ENCODE results near the gene ATP4A.

Gene ATP4A

GRCh38 chr19:35546532-35546931 is 16.9 kb downstream of the ATP4A start:
- DNase-seq (ENCODE audit: low read depth): no peak
- TF ChIP-seq CTCF (IDR thresholded peaks at IDR 0.05; ENCODE audit: insufficient read depth, low read depth, low read length, missing control alignments): no peak
- peak overlapping the region; percentile 75 for H3K4me3 ChIP-seq (ENCODE audit: low read length)

DNA sequence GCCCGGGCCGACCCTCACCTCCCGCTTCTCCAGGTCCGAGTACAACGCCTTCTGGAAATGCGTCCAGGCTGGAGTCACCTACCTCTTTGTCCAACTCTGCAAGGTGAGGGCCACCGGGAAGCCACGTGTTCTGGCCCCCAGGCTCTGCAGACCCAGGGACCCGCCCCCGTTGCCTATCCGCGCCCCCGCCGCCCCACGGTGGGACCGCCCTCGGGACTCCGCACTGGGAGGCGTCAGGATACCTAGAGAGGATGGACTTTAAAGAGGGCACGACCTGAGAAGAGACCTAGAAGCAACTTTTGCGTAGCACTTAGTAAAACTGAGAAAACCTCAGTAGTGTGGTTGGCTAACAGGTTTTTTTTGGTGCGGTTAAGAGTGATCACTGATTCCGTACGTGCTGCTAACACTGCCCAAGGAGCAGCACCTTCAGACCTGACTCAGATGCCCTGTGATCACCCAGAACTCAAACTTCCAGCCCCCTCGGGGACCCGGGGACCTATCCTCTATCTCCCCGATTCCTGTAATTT is 17.5 kb downstream of the ATP4A start:
- no peak for TF ChIP-seq CTCF (IDR thresholded peaks at IDR 0.05; ENCODE audit: insufficient read depth, low read depth, low read length, missing control alignments)
- peak; percentile 47 for DNase-seq (ENCODE audit: low read depth)
- peak overlapping the region; percentile 75 for H3K4me3 ChIP-seq (ENCODE audit: low read length)

DNA sequence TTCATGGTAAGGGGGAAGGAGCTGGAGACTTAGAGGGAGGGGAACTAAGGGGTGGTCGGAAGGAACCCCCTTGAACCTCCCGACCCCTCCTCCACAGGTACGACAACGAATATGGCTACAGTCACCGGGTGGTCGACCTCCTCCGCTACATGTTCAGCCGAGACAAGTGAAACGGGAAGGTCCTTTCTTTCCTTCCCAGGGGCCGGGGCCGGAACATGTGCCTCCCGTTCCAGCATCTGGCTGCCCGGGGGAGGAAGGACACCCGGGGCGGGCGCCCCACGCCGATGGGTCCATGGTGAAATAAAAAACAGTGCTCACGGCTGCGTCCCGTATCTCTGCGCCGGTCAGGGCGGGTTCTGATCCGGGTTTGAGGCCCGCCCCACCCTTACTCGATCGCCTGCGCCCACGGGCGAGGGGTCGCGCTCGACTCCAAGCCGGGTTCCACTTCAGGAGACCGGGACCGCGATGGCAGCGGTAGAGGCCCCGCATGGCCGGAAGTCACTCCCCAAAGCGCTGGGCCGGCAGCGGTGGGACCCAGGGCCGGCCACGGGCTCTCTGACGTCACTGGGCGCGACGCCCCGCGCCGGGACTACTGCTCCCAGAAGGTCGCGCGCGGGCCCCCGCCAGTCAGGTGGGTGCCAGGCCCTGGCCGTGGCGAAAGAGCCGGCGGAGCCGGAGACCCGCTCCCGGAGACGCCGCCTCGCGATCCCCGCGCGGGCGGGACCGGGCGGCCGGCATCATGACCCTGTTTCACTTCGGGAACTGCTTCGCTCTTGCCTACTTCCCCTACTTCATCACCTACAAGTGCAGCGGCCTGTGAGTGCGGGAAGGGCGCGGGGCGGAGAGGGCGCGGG is 18.2 kb downstream of the ATP4A start, which contains the start of gene TMEM147:
Gene TMEM147 (plus strand): TSS at position 626 of the 854 bp plus-strand sequence. CDS start 114 bp downstream, at position 740.
- H3K4me3 ChIP-seq (ENCODE audit: low read length): peak within 1 kb of the TSS; percentile 75
- DNase-seq (ENCODE audit: low read depth): peak; percentile 88
- TF ChIP-seq CTCF (IDR thresholded peaks at IDR 0.05; ENCODE audit: insufficient read depth, low read depth, low read length, missing control alignments): no peak

DNA sequence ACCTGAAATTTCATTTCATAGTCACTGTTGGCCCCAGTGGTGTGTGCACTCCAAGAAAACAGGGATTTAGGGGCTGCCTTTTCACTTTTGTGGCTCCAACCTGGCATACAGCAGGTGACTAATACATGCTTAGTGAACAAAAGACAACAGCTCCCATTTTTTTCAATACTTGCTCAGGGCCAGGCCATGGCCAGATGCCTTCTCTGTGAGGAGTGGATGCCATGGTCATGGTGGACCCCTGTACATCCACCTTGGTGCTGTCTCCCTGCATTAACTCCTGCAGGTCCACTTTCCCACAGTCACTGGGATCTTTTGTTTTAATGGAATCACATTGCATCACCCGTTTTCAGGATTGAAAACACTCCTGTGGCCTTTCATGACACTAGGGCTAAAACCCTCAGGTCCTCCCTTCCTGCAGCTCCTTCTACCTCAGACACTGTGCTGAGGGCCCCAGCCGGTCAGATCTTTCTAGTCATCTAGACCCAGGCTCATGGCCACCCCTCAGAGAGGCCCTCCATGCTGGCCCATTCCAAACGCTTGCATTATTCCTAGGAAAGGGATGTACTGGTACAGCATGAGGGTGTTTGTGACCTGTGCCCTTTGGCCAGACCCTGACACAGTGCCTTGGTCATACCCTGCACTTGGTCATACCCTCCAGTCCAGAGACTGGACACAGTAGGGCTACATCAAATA is 19.2 kb downstream of the ATP4A start:
- peak overlapping the region; percentile 75 for H3K4me3 ChIP-seq (ENCODE audit: low read length)
- TF ChIP-seq CTCF (IDR thresholded peaks at IDR 0.05; ENCODE audit: insufficient read depth, low read depth, low read length, missing control alignments): no peak

GRCh38 chr19:35543280-35544109 is 20.0 kb downstream of the ATP4A start:
- H3K4me3 ChIP-seq (ENCODE audit: low read length): no peak overlapping the region
- TF ChIP-seq CTCF (IDR thresholded peaks at IDR 0.05; ENCODE audit: insufficient read depth, low read depth, low read length, missing control alignments): no peak
- DNase-seq (ENCODE audit: low read depth): no peak

More for the DNA sequence above, 19.2 kb downstream of the ATP4A start:
- no peak for DNase-seq (ENCODE audit: low read depth)

- no peak for DNase-seq (ENCODE audit: low read depth)
- no peak for TF ChIP-seq CTCF (IDR thresholded peaks at IDR 0.05; ENCODE audit: insufficient read depth, low read depth, low read length, missing control alignments)
- H3K4me3 ChIP-seq (ENCODE audit: low read length): no peak overlapping the region
Measured at GRCh38 chr19:35542209-35542608, 21.2 kb downstream of the ATP4A start.
